Heart left ventricle (tissue), 16 donors: Measurements from ENCODE around the gene RESP18. TPM values are rescaled to one million over a fixed set of nuclear protein-coding genes. Genes with fewer than 3 reads are reported as not detected.
A peak's percentile ranks its signal among the peaks of the same experiment; 100 is the strongest.

ENCODE experiments used
- ATAC-seq, 4 donors: fragments of 200-7000 bp; cut with Tn5 transposase; one replicate each; pipeline ENCODE4 v1.9.1; 2020 to 2022; ENCODE audit warnings: moderate library complexity in 4 of 4, mild to moderate bottlenecking in 3 of 4, moderate number of reproducible peaks in 1 of 4
- DNase-seq, 5 donors: peaks; one replicate each; pipeline ENCODE4 v3.0.0-alpha.2; 2020
- H3K27ac ChIP-seq, 12 donors: fragments of 200-600 bp; sonication (generic) in 4 of 12; one replicate each; pipeline versions ENCODE4 v1.5.0 to v1.8.0; 2016 to 2022; ENCODE audit warnings: mild to moderate bottlenecking in 2 of 12
- H3K27me3 ChIP-seq, 9 donors: fragments of 200-600 bp; sonication (generic) in 2 of 9; one replicate each; pipeline versions ENCODE4 v1.5.1 to v1.8.0; 2016 to 2022; ENCODE audit warnings: mild to moderate bottlenecking in 3 of 9
- H3K36me3 ChIP-seq, 9 donors: fragments of 200-600 bp; sonication (generic) in 2 of 9; one replicate each; pipeline versions ENCODE4 v1.5.0 to v1.8.0; 2018 to 2022; ENCODE audit warnings: mild to moderate bottlenecking in 2 of 9
- H3K4me1 ChIP-seq, 12 donors: fragments of 200-600 bp; sonication (generic) in 4 of 12; one replicate each; pipeline versions ENCODE4 v1.5.0 to v1.8.0; 2016 to 2022; ENCODE audit warnings: mild to moderate bottlenecking in 3 of 12
- H3K4me3 ChIP-seq, 12 donors: fragments of 200-600 bp; sonication (generic) in 4 of 12; one replicate each; pipeline versions ENCODE4 v1.5.0 to v1.8.0; 2017 to 2022; ENCODE audit warnings: mild to moderate bottlenecking in 9 of 12, moderate library complexity in 4 of 12
- H3K9me3 ChIP-seq, 12 donors: fragments of 200-600 bp; sonication (generic) in 4 of 12; one replicate each; pipeline versions ENCODE4 v1.5.0 to v1.8.0; 2016 to 2022; ENCODE audit warnings: mild to moderate bottlenecking in 1 of 12
- CTCF ChIP-seq, 12 donors: fragments of 200-600 bp; sonication (generic) in 4 of 12; IDR thresholded peaks; one replicate each; pipeline versions ENCODE4 v1.5.0 to v1.8.0; 2018 to 2022; ENCODE audit warnings: antibody characterized with exemption in 12 of 12, mild to moderate bottlenecking in 5 of 12
- POLR2A ChIP-seq, 2 donors: fragments of 450-650 bp; IDR thresholded peaks; one replicate each; pipeline ENCODE4 v1.6.1; 2017; ENCODE audit warnings: antibody characterized with exemption in 2 of 2, mild to moderate bottlenecking in 2 of 2, moderate library complexity in 2 of 2
- WGBS, 4 donors: extraction: QIAGEN DNeasy Blood & Tissue Kit in 2 of 4; methylation state at CpG; one replicate each; pipeline versions ENCODE4 v1.1.5 to v1.1.7; 2013 to 2018; 5-methylcytosine and 5-hydroxymethylcytosine counted together
- intact Hi-C, 10 donors: fragments of 100-400 bp; cut with DNase I; formaldehyde crosslinking; loops; one replicate each; pipeline versions ENCODE4 v1.11.1 to v1.14.2; 2022
- polyA plus RNA-seq, 2 donors: library from polyadenylated mRNA; stranded (reverse); fragments of 200-250 nt; gene quantifications; one replicate each; pipeline ENCODE4 v1.2.3, GENCODE V29; 2013
- total RNA-seq, 9 donors: library from RNA; depleted of rRNA in 2 of 9; stranded (reverse); fragments of >200 nt in 2 of 9; fragmentation: NEBNext Ultra II Directional in 3 of 9; extraction: Animal tissue kit (Norgen Biotek cat#: 25700) in 3 of 9; gene quantifications; one replicate each; pipeline versions ENCODE4 v1.1.0 to v1.2.4, GENCODE V29; 2016 to 2023
- donor health status: ischemic (EF 13 %, LVEDD 7.1; RV severe dilation, severe dysfunction).
- donor health status: healthy with polysubstance abuse.
- donor health status: DM: no; HTN: yes; CAD: no.
- donor health status: DM: no; HTN: no; CAD: no.
- donor health status: ischemic (EF 25% LVEDD 6.9; RV normal size, moderate dysfunction).
- donor health status: ischemic (EF 25% LVEDD 5.7; RV mildly dilated, moderate dysfunction).
- donor health status: healthy.
- donor health status: DM: yes; HTN: yes; CAD: no.
- donor health status: ischemic (EF 35%, LVEDD 5.7; RV mildly dilated, moderate dysfunction).
- donor health status: nonischemic (EF 11% LVEDD 7.7; RV severe dilation, severe dysfunction).
- donor health status: DM: yes; HTN: yes; CAD: no.
- donor health status: PGD.
- donor health status: ischemic (EF 29% LVEDD 5.4; RV normal size, mild dysfunction).
- donor health status: nonischemic (EF 23%, LVEDD 6.1; RV moderate dilation, normal function).

The RESP18 gene
- total and polyA plus RNA-seq, 11 donors, result not detected

GRCh38 chr2:219291910-219292490, 40.5 kb downstream of the RESP18 start:
- ATAC-seq (no peak), DNase-seq (peak in 1 of 5 donors; percentile 4)
- no peaks in the 10 kb centered on the region for H3K36me3 ChIP-seq
- no peak overlapping the region for H3K4me3 ChIP-seq
- no peak for TF ChIP-seq CTCF (IDR thresholded peaks at IDR 0.05)
- no peak for TF ChIP-seq POLR2A (IDR thresholded peaks at IDR 0.05)
- no peak overlapping the region for H3K27ac ChIP-seq
- no peaks in the 10 kb centered on the region for H3K27me3 ChIP-seq
- no peaks in the 10 kb centered on the region for H3K9me3 ChIP-seq
- H3K4me1 ChIP-seq, result peaks cover 0 to 25% (median 13%) of the 10 kb centered on the region in 12 donors
- intact Hi-C loops, result loop anchor here in 7 of 10 donors (5.0 to 10.0 kb wide), 6 partner anchors 45 to 237 kb away; partner anchors contain the start of genes DNPEP (in 2 of the 7), GLB1L (in 2 of the 7), STK16 (in 2 of the 7) and CNPPD1 (in 1 of the 7)
- 74 to 77% (median 75%) methylated on average over 4 of the region's 4 CpGs for WGBS, 4 donors

- intact Hi-C loops, result loop anchor here in 7 of 10 donors (5.0 to 10.0 kb wide), 6 partner anchors 44 to 237 kb away; partner anchors contain the start of genes DNPEP (in 2 of the 7), GLB1L (in 2 of the 7), STK16 (in 2 of the 7) and CNPPD1 (in 1 of the 7)
- no peak for ATAC-seq
- H3K36me3 ChIP-seq, result peaks cover 0 to 3% (median 0%) of the 10 kb centered on the region in 9 donors
- H3K4me1 ChIP-seq, result peaks cover 0 to 25% (median 13%) of the 10 kb centered on the region in 12 donors
- no peak overlapping the region for H3K4me3 ChIP-seq
- WGBS, 4 donors, result 82 to 87% (median 83%) methylated on average over 7 of the region's 7 CpGs
- DNase-seq, result peak in 1 of 5 donors; percentile 14
- H3K9me3 ChIP-seq, result no peaks in the 10 kb centered on the region
- TF ChIP-seq CTCF (IDR thresholded peaks at IDR 0.05) (no peak), POLR2A (IDR thresholded peaks at IDR 0.05) (no peak)
- H3K27ac ChIP-seq, result no peak overlapping the region
- H3K27me3 ChIP-seq, result no peaks in the 10 kb centered on the region
These were observed 41.1 kb downstream of the RESP18 start for GRCh38 chr2:219291394-219291793.

GRCh38 chr2:219290381-219291171, 42.0 kb downstream of the RESP18 start:
- H3K27me3 ChIP-seq, result no peaks in the 10 kb centered on the region
- peak overlapping the region in 4 of 12 donors; percentile 52 to 77 (median 73) for H3K27ac ChIP-seq
- H3K9me3 ChIP-seq, result no peaks in the 10 kb centered on the region
- H3K4me3 ChIP-seq, result no peak overlapping the region
- TF ChIP-seq CTCF (IDR thresholded peaks at IDR 0.05) (no peak), POLR2A (IDR thresholded peaks at IDR 0.05) (no peak)
- WGBS, 4 donors, result 85 to 87% (median 87%) methylated on average over 16 of the region's 16 CpGs
- H3K4me1 ChIP-seq, result peaks cover 0 to 25% (median 13%) of the 10 kb centered on the region in 12 donors
- peak in 1 of 5 donors; percentile 13 for DNase-seq
- peaks cover 0 to 11% (median 2%) of the 10 kb centered on the region in 9 donors for H3K36me3 ChIP-seq
- intact Hi-C loops, result loop anchor here in 7 of 10 donors (5.0 to 10.0 kb wide), 6 partner anchors 43 to 236 kb away; partner anchors contain the start of genes DNPEP (in 2 of the 7), GLB1L (in 2 of the 7), STK16 (in 2 of the 7) and CNPPD1 (in 1 of the 7)
- no peak for ATAC-seq
